HG03575 (cell line): ENCODE measurements around the gene VPS26A.
"Not testable (repeated sequence)": the region's sequence is repeated elsewhere in the genome, so short reads cannot be mapped to it uniquely, and the experiment has no call there.

Experiments used
- ATAC-seq: cut with Tn5 transposase; IDR thresholded peaks from one replicate; pipeline ENCODE4 v1.9.1; 2021; ENCODE audit not compliant: unreplicated experiment, insufficient number of reproducible peaks, low FRiP score; ENCODE audit errors: extremely low read depth

Gene VPS26A

DNA sequence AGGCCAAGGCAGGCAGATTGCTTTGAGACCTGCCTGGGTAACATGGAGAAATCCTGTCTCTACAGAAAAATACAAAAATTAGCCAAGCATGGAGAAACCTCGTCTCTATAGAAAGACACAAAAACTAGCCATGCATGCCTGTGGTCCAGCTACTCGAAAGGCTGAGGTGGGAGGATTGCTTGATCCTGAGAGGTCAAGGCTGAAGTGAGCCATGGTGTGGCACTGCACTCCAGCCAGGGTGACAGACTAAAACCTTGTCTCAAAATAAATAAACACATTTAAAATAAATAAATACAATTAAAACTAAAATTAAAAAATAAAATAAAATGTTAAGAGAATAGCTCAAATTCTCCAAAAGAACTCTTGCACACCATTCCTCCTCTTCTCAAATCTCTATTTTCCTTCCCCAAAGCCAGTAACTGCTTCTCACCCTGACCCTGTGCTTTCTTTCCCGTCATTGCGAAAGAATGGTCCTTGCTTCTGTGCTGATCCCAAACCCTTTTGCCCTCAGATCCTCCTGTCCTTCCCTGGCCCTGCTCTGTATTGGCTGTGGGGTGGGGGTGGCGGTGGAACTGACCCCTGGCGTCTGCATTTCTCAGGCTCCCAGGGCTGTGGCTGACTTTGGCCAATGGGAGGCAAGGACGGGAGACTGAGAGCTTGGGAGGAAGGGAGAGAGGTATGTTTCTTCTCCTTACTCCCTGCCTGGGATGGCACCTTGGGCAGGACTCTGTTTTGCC lies 23.7 kb upstream of the VPS26A start:
- ATAC-seq: no peak

GRCh38 chr10:69101451-69102095 lies 22.4 kb upstream of the VPS26A start:
- ATAC-seq: no peak

DNA sequence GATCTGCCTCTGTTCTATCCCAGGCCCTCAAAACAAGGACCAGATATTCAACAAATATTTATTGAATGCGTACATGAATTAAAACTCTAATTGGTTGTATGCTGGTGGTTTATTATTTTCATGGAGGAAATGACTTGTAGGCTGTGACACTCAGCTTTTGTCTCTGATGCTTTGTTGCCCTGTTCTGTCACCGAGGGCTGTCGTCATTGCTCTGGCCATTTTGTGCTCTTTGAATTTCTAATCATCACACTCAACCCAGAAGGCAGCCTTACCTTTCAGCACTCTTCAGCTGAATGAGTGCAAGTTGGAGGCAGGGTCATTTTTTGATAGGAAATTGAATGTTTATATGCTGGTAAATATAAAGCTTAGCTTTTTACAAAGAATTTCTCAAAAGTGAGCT lies 21.5 kb upstream of the VPS26A start:
- no peak for ATAC-seq

DNA sequence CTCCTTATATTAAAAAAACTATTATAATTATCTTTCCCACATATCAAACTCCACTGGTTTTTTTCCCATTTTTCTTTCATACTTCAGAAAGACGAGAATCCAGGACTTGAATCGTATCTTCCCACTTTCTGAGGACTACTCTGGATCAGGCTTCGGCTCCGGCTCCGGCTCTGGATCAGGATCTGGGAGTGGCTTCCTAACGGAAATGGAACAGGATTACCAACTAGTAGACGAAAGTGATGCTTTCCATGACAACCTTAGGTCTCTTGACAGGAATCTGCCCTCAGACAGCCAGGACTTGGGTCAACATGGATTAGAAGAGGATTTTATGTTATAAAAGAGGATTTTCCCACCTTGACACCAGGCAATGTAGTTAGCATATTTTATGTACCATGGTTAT lies 20.2 kb upstream of the VPS26A start:
- no peak for ATAC-seq

GRCh38 chr10:69104994-69105790 lies 18.8 kb upstream of the VPS26A start:
- no peak for ATAC-seq

GRCh38 chr10:69107176-69107490 lies 16.8 kb upstream of the VPS26A start:
- ATAC-seq: no peak

GRCh38 chr10:69107699-69108098 lies 16.3 kb upstream of the VPS26A start:
- no peak for ATAC-seq

DNA sequence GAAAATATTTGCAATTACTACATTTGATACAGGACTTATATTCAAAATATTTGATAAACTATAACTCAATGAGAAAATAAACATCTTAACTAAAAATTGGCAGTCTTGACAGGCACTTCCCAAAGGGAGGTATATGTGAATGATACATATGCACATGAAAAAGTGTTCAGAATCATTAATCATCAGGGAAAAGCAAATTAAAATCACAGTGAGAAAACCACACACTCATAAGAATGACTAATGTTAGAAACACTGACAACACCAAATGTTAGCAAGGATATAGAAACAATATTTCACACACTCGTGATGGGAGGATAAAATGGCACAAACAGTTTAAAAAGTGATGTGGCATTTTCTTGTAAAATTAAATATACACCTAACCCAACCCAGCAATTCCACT lies 4.1 kb upstream of the VPS26A start:
- no peak for ATAC-seq

- ATAC-seq: no peak
These were observed 652 bp upstream of the VPS26A start for GRCh38 chr10:69123306-69123746.

- ATAC-seq: no peak
These were observed 738 bp downstream of the VPS26A start for GRCh38 chr10:69124563-69125268.

DNA sequence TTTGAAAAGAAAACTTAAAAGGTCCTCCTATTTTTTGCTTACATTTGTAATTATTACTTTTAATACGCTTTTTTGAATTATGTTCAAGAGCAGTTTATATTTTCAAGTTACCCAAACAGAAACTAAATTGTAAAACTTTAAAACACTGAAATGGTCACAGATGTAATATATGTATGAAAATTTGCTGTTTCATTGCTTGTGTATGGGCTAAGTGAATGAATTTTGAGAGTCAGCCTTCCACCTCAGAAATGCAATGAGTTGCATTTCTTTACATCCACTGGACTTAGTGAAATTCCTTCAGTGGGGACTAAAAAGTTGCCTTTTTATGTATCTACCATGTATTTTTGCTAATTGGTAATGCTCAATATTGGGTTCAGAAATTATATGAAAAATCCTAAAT lies 1.6 kb downstream of the VPS26A start:
- ATAC-seq: no peak

GRCh38 chr10:69130251-69130650 lies 6.3 kb downstream of the VPS26A start:
- no peak for ATAC-seq

GRCh38 chr10:69139961-69140360 lies 16.0 kb downstream of the VPS26A start:
- no peak for ATAC-seq

DNA sequence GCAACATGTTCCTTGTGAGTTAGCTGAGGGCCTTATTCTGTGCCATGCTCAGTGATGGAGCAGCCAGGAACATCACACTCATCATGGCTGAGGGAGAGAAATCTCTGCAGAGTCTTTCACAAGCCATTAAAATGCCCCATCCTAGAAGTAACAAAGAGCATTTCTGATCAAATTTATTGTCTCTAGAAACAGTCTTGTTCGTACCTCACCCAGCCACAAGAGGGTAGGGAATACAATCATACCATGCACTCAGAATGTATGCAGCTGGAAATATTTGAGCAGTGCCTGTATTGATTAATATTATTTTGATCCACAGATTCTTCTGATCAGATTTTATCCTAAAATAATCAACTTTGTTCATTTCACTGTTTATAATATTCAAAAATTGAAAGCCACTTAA lies 17.3 kb downstream of the VPS26A start:
- no peak for ATAC-seq

- not testable (repeated sequence) for ATAC-seq
These were observed 18.1 kb downstream of the VPS26A start for GRCh38 chr10:69142074-69142473.

DNA sequence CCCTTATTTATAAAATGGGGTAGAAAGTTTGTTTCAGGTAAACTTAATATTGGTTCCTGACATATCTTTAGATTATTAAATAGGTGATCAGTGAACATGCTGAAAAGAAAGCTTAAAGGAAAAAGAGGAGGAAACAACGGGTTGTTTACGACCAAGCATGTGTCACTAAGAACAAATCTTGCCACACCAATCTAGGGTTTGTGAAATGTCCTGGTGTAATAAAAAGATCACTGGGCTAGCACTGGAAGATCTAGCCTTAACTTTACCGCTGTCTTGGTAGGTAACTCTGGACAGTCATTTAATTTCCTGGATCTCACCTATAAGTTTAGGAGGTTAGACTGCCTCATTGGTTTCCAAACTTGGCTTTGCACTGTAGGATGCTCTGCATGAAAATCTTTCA lies 19.0 kb downstream of the VPS26A start:
- no peak for ATAC-seq

GRCh38 chr10:69145329-69145728 lies 21.4 kb downstream of the VPS26A start:
- ATAC-seq: no peak

DNA sequence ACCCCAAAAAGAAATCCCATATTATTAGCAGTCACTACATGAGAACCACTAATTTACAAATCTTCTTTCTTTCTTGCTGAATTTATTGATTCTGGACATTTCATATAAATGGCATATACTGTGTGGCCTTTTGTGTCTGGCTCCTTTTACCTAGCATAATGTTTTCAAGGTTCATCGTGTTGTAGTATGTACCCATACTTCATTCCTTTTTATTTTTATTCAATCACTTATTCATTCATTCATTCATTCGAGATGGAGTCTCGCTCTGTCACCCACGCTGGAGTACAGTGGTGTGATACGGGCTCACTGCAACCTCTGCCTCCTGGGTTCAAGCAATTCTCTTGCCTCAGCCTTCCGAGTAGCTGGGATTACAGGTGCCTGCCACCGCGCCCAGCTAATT lies 21.9 kb downstream of the VPS26A start:
- no peak for ATAC-seq

- ATAC-seq: no peak
These were observed 22.8 kb downstream of the VPS26A start for GRCh38 chr10:69146759-69147158.

- no peak for ATAC-seq
These were observed 28.0 kb downstream of the VPS26A start for GRCh38 chr10:69151984-69152383.
